Measurements from ENCODE around the gene CHST11.
A peak's percentile ranks its signal among the peaks of the same experiment; 100 is the strongest.

CHST11 gene

GRCh38 chr12:104623883-104624282, 167.1 kb downstream of the CHST11 start:
- Histone ChIP-seq H3K27ac (ENCODE audit: insufficient read depth in 1 of 2, low read depth in 1 of 2, low read length in 2 of 2, poor library complexity in 1 of 2, severe bottlenecking in 2 of 2) (no peak overlapping the region), H3K4me3 (ENCODE audit: control insufficient read depth in 1 of 7, extremely low read depth in 1 of 7, insufficient read depth in 4 of 7, low read depth in 2 of 7, low read length in 6 of 7) (no peak overlapping the region), H3K9me3 (ENCODE audit: control extremely low read depth in 1 of 5, control insufficient read depth in 4 of 5, insufficient read depth in 2 of 5, low read depth in 1 of 5, low read length in 4 of 5) (no peaks in the 10 kb centered on the region), H3K27me3 (replicated peaks in 2 of 5; ENCODE audit: control insufficient read depth in 4 of 5, insufficient read depth in 5 of 5, low read length in 4 of 5) (no peaks in the 10 kb centered on the region), H3K4me1 (ENCODE audit: control extremely low read depth in 1 of 4, control insufficient read depth in 4 of 4, insufficient read depth in 4 of 4, low read length in 3 of 4) (peaks cover 0 to 24% (median 11%) of the 10 kb centered on the region in 4 experiments), H3K36me3 (ENCODE audit: control insufficient read depth in 4 of 4, insufficient read depth in 4 of 4, low read length in 3 of 4) (peaks cover 0 to 62% (median 18%) of the 10 kb centered on the region in 4 experiments)
- WGBS (ENCODE audit: insufficient coverage): 56% methylated on average over 6 of the region's 7 CpGs
- CTCF ChIA-PET: interaction anchor here (0.7 to 1.0 kb wide), 3 partner anchors 10 to 29 kb away, joined by 3 to 4 read pairs (median 3); no protein-coding TSS in a partner anchor
- no peak for DNase-seq
- POLR2A ChIA-PET: interaction anchor here (0.6 kb wide), 1 partner anchor 19 kb away, joined by 4 read pairs; no protein-coding TSS in a partner anchor

GRCh38 chr12:104624529-104624928, 167.8 kb downstream of the CHST11 start:
- 99% methylated on average over 5 of the region's 6 CpGs for WGBS (ENCODE audit: insufficient coverage)
- Histone ChIP-seq H3K9me3 (ENCODE audit: control extremely low read depth in 1 of 5, control insufficient read depth in 4 of 5, insufficient read depth in 2 of 5, low read depth in 1 of 5, low read length in 4 of 5) (no peaks in the 10 kb centered on the region), H3K4me1 (ENCODE audit: control extremely low read depth in 1 of 4, control insufficient read depth in 4 of 4, insufficient read depth in 4 of 4, low read length in 3 of 4) (peaks cover 0 to 24% (median 10%) of the 10 kb centered on the region in 4 experiments), H3K4me3 (ENCODE audit: control insufficient read depth in 1 of 7, extremely low read depth in 1 of 7, insufficient read depth in 4 of 7, low read depth in 2 of 7, low read length in 6 of 7) (no peak overlapping the region), H3K27ac (ENCODE audit: insufficient read depth in 1 of 2, low read depth in 1 of 2, low read length in 2 of 2, poor library complexity in 1 of 2, severe bottlenecking in 2 of 2) (no peak overlapping the region), H3K36me3 (ENCODE audit: control insufficient read depth in 4 of 4, insufficient read depth in 4 of 4, low read length in 3 of 4) (peaks cover 0 to 60% (median 17%) of the 10 kb centered on the region in 4 experiments), H3K27me3 (replicated peaks in 2 of 5; ENCODE audit: control insufficient read depth in 4 of 5, insufficient read depth in 5 of 5, low read length in 4 of 5) (no peaks in the 10 kb centered on the region)
- no peak for DNase-seq
- ChIA-PET CTCF (interaction anchor here (1.0 kb wide), 1 partner anchor 17 kb away, joined by 3 read pairs; no protein-coding TSS in a partner anchor), POLR2A (interaction anchor here (0.8 kb wide), 1 partner anchor 20 kb away, joined by 3 read pairs; no protein-coding TSS in a partner anchor)

GRCh38 chr12:104626069-104626837, 169.5 kb downstream of the CHST11 start:
- 89% methylated on average over 3 of the region's 5 CpGs for WGBS (ENCODE audit: insufficient coverage)
- CTCF ChIA-PET: interaction anchor here (0.7 to 1.1 kb wide), 4 partner anchors 17 to 155 kb away, joined by 3 read pairs; no protein-coding TSS in a partner anchor

GRCh38 chr12:104627231-104627989, 170.7 kb downstream of the CHST11 start:
- ChIA-PET CTCF (no interaction called here), POLR2A (no interaction called here)
- H3K9me3 ChIP-seq (ENCODE audit: control extremely low read depth in 1 of 5, control insufficient read depth in 4 of 5, insufficient read depth in 2 of 5, low read depth in 1 of 5, low read length in 4 of 5): no peaks in the 10 kb centered on the region
- no peak overlapping the region for H3K27ac ChIP-seq (ENCODE audit: insufficient read depth in 1 of 2, low read depth in 1 of 2, low read length in 2 of 2, poor library complexity in 1 of 2, severe bottlenecking in 2 of 2)
- peaks cover 0 to 18% (median 5%) of the 10 kb centered on the region in 4 experiments for H3K4me1 ChIP-seq (ENCODE audit: control extremely low read depth in 1 of 4, control insufficient read depth in 4 of 4, insufficient read depth in 4 of 4, low read length in 3 of 4)
- peaks cover 0 to 62% (median 16%) of the 10 kb centered on the region in 4 experiments for H3K36me3 ChIP-seq (ENCODE audit: control insufficient read depth in 4 of 4, insufficient read depth in 4 of 4, low read length in 3 of 4)
- no peaks in the 10 kb centered on the region for H3K27me3 ChIP-seq (replicated peaks in 2 of 5; ENCODE audit: control insufficient read depth in 4 of 5, insufficient read depth in 5 of 5, low read length in 4 of 5)
- H3K4me3 ChIP-seq (ENCODE audit: control insufficient read depth in 1 of 7, extremely low read depth in 1 of 7, insufficient read depth in 4 of 7, low read depth in 2 of 7, low read length in 6 of 7): no peak overlapping the region
- no peak for DNase-seq
- WGBS (ENCODE audit: insufficient coverage): 100% methylated on average over 4 of the region's 7 CpGs

More at GRCh38 chr12:104626069-104626837, 169.5 kb downstream of the CHST11 start:
- Histone ChIP-seq H3K4me3 (ENCODE audit: control insufficient read depth in 1 of 7, extremely low read depth in 1 of 7, insufficient read depth in 4 of 7, low read depth in 2 of 7, low read length in 6 of 7) (no peak overlapping the region), H3K27me3 (replicated peaks in 2 of 5; ENCODE audit: control insufficient read depth in 4 of 5, insufficient read depth in 5 of 5, low read length in 4 of 5) (no peaks in the 10 kb centered on the region), H3K36me3 (ENCODE audit: control insufficient read depth in 4 of 4, insufficient read depth in 4 of 4, low read length in 3 of 4) (peaks cover 0 to 59% (median 19%) of the 10 kb centered on the region in 4 experiments), H3K27ac (ENCODE audit: insufficient read depth in 1 of 2, low read depth in 1 of 2, low read length in 2 of 2, poor library complexity in 1 of 2, severe bottlenecking in 2 of 2) (peak overlapping the region in 1 of 2 experiments; percentile 18), H3K4me1 (ENCODE audit: control extremely low read depth in 1 of 4, control insufficient read depth in 4 of 4, insufficient read depth in 4 of 4, low read length in 3 of 4) (peaks cover 0 to 18% (median 7%) of the 10 kb centered on the region in 4 experiments), H3K9me3 (ENCODE audit: control extremely low read depth in 1 of 5, control insufficient read depth in 4 of 5, insufficient read depth in 2 of 5, low read depth in 1 of 5, low read length in 4 of 5) (no peaks in the 10 kb centered on the region)
- POLR2A ChIA-PET: no interaction called here
- DNase-seq: no peak

GRCh38 chr12:104627990-104628830, 171.5 kb downstream of the CHST11 start:
- Histone ChIP-seq H3K9me3 (ENCODE audit: control extremely low read depth in 1 of 5, control insufficient read depth in 4 of 5, insufficient read depth in 2 of 5, low read depth in 1 of 5, low read length in 4 of 5) (no peaks in the 10 kb centered on the region), H3K4me3 (ENCODE audit: control insufficient read depth in 1 of 7, extremely low read depth in 1 of 7, insufficient read depth in 4 of 7, low read depth in 2 of 7, low read length in 6 of 7) (no peak overlapping the region), H3K27me3 (replicated peaks in 2 of 5; ENCODE audit: control insufficient read depth in 4 of 5, insufficient read depth in 5 of 5, low read length in 4 of 5) (no peaks in the 10 kb centered on the region), H3K36me3 (ENCODE audit: control insufficient read depth in 4 of 4, insufficient read depth in 4 of 4, low read length in 3 of 4) (peaks cover 0 to 65% (median 13%) of the 10 kb centered on the region in 4 experiments), H3K27ac (ENCODE audit: insufficient read depth in 1 of 2, low read depth in 1 of 2, low read length in 2 of 2, poor library complexity in 1 of 2, severe bottlenecking in 2 of 2) (no peak overlapping the region), H3K4me1 (ENCODE audit: control extremely low read depth in 1 of 4, control insufficient read depth in 4 of 4, insufficient read depth in 4 of 4, low read length in 3 of 4) (peaks cover 0 to 11% (median 2%) of the 10 kb centered on the region in 4 experiments)
- POLR2A ChIA-PET: no interaction called here
- whole genome bisulfite sequencing (ENCODE audit: insufficient coverage): 84% methylated on average over 14 of the region's 16 CpGs
- DNase-seq: peak in 1 of 3 donors; percentile 58
- CTCF ChIA-PET: interaction anchor here (1.2 to 2.9 kb wide), 2 partner anchors 19 to 23 kb away, joined by 3 to 10 read pairs; no protein-coding TSS in a partner anchor

GRCh38 chr12:104628831-104629135, 172.0 kb downstream of the CHST11 start:
- Histone ChIP-seq H3K4me1 (ENCODE audit: control extremely low read depth in 1 of 4, control insufficient read depth in 4 of 4, insufficient read depth in 4 of 4, low read length in 3 of 4) (peaks cover 0 to 8% (median under 1%) of the 10 kb centered on the region in 4 experiments), H3K27ac (ENCODE audit: insufficient read depth in 1 of 2, low read depth in 1 of 2, low read length in 2 of 2, poor library complexity in 1 of 2, severe bottlenecking in 2 of 2) (no peak overlapping the region), H3K9me3 (ENCODE audit: control extremely low read depth in 1 of 5, control insufficient read depth in 4 of 5, insufficient read depth in 2 of 5, low read depth in 1 of 5, low read length in 4 of 5) (no peaks in the 10 kb centered on the region), H3K4me3 (ENCODE audit: control insufficient read depth in 1 of 7, extremely low read depth in 1 of 7, insufficient read depth in 4 of 7, low read depth in 2 of 7, low read length in 6 of 7) (no peak overlapping the region), H3K36me3 (ENCODE audit: control insufficient read depth in 4 of 4, insufficient read depth in 4 of 4, low read length in 3 of 4) (peaks cover 0 to 66% (median 12%) of the 10 kb centered on the region in 4 experiments), H3K27me3 (replicated peaks in 2 of 5; ENCODE audit: control insufficient read depth in 4 of 5, insufficient read depth in 5 of 5, low read length in 4 of 5) (no peaks in the 10 kb centered on the region)
- POLR2A ChIA-PET: no interaction called here
- no peak for DNase-seq
- 100% methylated on average over 2 of the region's 3 CpGs for WGBS (ENCODE audit: insufficient coverage)
- CTCF ChIA-PET: interaction anchor here (1.2 to 2.9 kb wide), 2 partner anchors 19 to 24 kb away, joined by 3 to 10 read pairs; no protein-coding TSS in a partner anchor

All from common myeloid progenitor, CD34-positive (primary cell).